SK-N-SH (cell line): ENCODE measurements around the gene YARS2. TPM values are rescaled to one million over a fixed set of nuclear protein-coding genes. Genes with fewer than 3 reads are reported as not detected.

Experiments used
- CTCF ChIA-PET: fragments of 300-600, 350-600 bp; formaldehyde crosslinking; extraction: SDS; loops from one replicate; lab custom pipeline; 2021; lab: Yijun Ruan, JAX
- POLR2A ChIA-PET: fragments of 350-600 bp; sonication (Branson Sonifier 250); formaldehyde crosslinking; extraction: SDS; loops from one replicate; lab custom pipeline; 2020; ENCODE audit warnings: antibody characterized with exemption, inconsistent platforms; lab: Yijun Ruan, JAX
- DNase-seq: peaks from one replicate; pipeline ENCODE4 v3.0.0; 2012
- H2AFZ ChIP-seq: fragments of 200-600 bp; sonication (generic); 2 replicates; pipeline ENCODE4 v1.8.1; 2016; ENCODE audit warnings: antibody characterized with exemption, mild to moderate bottlenecking, low read depth
- H3F3A ChIP-seq: fragments of 200-600 bp; sonication (generic); replicated peaks from 2 replicates; pipeline ENCODE3; 2016; ENCODE audit warnings: antibody characterized with exemption, mild to moderate bottlenecking; ENCODE audit not compliant: insufficient read depth
- H3K27ac ChIP-seq, 2 experiments: fragments of 200-500 bp in 1 of 2; fragments of 200-600 bp in 1 of 2; sonication (Bioruptor generic) in 1 of 2; sonication (generic), shearing (Covaris generic) in 1 of 2; 2 replicates each; pipeline versions ENCODE4 v1.5.1 to v1.6.1; 2014 to 2016; ENCODE audit warnings: low read depth in 2 of 2, inconsistent platforms in 1 of 2, low read length in 1 of 2, mild to moderate bottlenecking in 1 of 2, mixed read lengths in 1 of 2
- H3K27me3 ChIP-seq: fragments of 200-600 bp; sonication (generic), shearing (Covaris generic); 2 replicates; pipeline ENCODE4 v1.6.1; 2016; ENCODE audit warnings: mixed run types; ENCODE audit not compliant: insufficient read depth
- H3K36me3 ChIP-seq, 2 experiments: fragments of 200-500 bp in 1 of 2; fragments of 200-600 bp in 1 of 2; sonication (Bioruptor generic) in 1 of 2; sonication (generic) in 1 of 2; replicated peaks in 1 of 2; 2 replicates each; pipeline versions ENCODE3 to v1.5.1; 2014 to 2016; ENCODE audit warnings: low read length in 1 of 2, mild to moderate bottlenecking in 1 of 2; ENCODE audit not compliant: insufficient read depth in 2 of 2, control insufficient read depth in 1 of 2
- H3K4me1 ChIP-seq, 2 experiments: fragments of 200-500 bp in 1 of 2; fragments of 200-600 bp in 1 of 2; sonication (Bioruptor generic) in 1 of 2; sonication (generic), shearing (Covaris generic) in 1 of 2; 2 replicates each; pipeline versions ENCODE4 v1.5.1 to v1.6.1; 2014 to 2016; ENCODE audit warnings: low read depth in 1 of 2, low read length in 1 of 2, mixed run types in 1 of 2; ENCODE audit not compliant: insufficient read depth in 2 of 2, control insufficient read depth in 1 of 2
- H3K4me2 ChIP-seq: fragments of 200-600 bp; sonication (generic), shearing (Covaris generic); 2 replicates; pipeline ENCODE4 v1.6.1; 2017; ENCODE audit warnings: mixed run types
- H3K4me3 ChIP-seq, 2 experiments: fragments of 200-500 bp in 1 of 2; fragments of 200-600 bp in 1 of 2; sonication (Bioruptor generic) in 1 of 2; sonication (generic), shearing (Covaris generic) in 1 of 2; 2 replicates each; pipeline versions ENCODE4 v1.5.1 to v1.8.1; 2014 to 2016; ENCODE audit warnings: low read depth in 2 of 2, inconsistent platforms in 1 of 2, low read length in 1 of 2, mild to moderate bottlenecking in 1 of 2, mixed read lengths in 1 of 2, moderate library complexity in 1 of 2
- H3K79me2 ChIP-seq: fragments of 200-600 bp; sonication (generic); 2 replicates; pipeline ENCODE4 v1.8.1; 2017; ENCODE audit warnings: mild to moderate bottlenecking; ENCODE audit not compliant: insufficient read depth
- H3K9ac ChIP-seq: fragments of 200-600 bp; sonication (generic); 2 replicates; pipeline ENCODE4 v1.6.1; 2017; ENCODE audit warnings: mixed run types
- H3K9me2 ChIP-seq: fragments of 200-600 bp; sonication (generic); 2 replicates; pipeline ENCODE4 v1.6.1; 2017; ENCODE audit warnings: mixed run types
- H3K9me3 ChIP-seq: fragments of 200-600 bp; sonication (generic); 2 replicates; pipeline ENCODE4 v1.6.1; 2017; ENCODE audit warnings: mixed run types, mild to moderate bottlenecking, moderate library complexity
- H4K20me1 ChIP-seq: fragments of 200-600 bp; sonication (generic); 2 replicates; pipeline ENCODE4 v1.6.1; 2017; ENCODE audit warnings: mild to moderate bottlenecking, mixed run types; ENCODE audit not compliant: insufficient read depth
- CHD2 ChIP-seq: fragments of 150-350 bp; IDR thresholded peaks from 2 replicates; pipeline ENCODE4 v1.6.1; 2018; ENCODE audit warnings: low read length; ENCODE audit not compliant: partially characterized antibody
- ELF1 ChIP-seq: IDR thresholded peaks from 2 replicates; pipeline ENCODE4 v1.4.0; 2012
- EP300 ChIP-seq, 2 experiments: IDR thresholded peaks; 2 replicates each; pipeline versions ENCODE4 v1.4.0 to v1.6.1; 2012; ENCODE audit warnings: borderline replicate concordance in 1 of 2, low read depth in 1 of 2, low read length in 1 of 2
- FOSL2 ChIP-seq: IDR thresholded peaks from 2 replicates; pipeline ENCODE4 v1.4.0; 2012; ENCODE audit warnings: low read depth, mild to moderate bottlenecking, moderate library complexity, borderline replicate concordance
- GATA2 ChIP-seq: sonication (generic); formaldehyde crosslinking; IDR thresholded peaks from 2 replicates; pipeline ENCODE4 v1.5.0; 2020; ENCODE audit warnings: mild to moderate bottlenecking, missing genetic modification reagents
- MAX ChIP-seq: IDR thresholded peaks from 2 replicates; pipeline ENCODE4 v1.4.0; 2012; ENCODE audit warnings: low read depth
- MEF2A ChIP-seq: IDR thresholded peaks from 2 replicates; pipeline ENCODE4 v1.4.0; 2012; ENCODE audit warnings: low read depth, borderline replicate concordance
- MXI1 ChIP-seq: IDR thresholded peaks from 2 replicates; pipeline ENCODE4 v1.6.1; 2012; ENCODE audit warnings: mild to moderate bottlenecking, low read depth, low read length, improper control_type of control experiment
- POLR2AphosphoS5 ChIP-seq: IDR thresholded peaks from 2 replicates; pipeline ENCODE4 v1.6.1; 2012; ENCODE audit warnings: low read depth, low read length
- RCOR1 ChIP-seq: fragments of 150-350 bp; IDR thresholded peaks from 2 replicates; pipeline ENCODE4 v1.6.1; 2017; ENCODE audit warnings: antibody characterized with exemption, low read length
- RFX5 ChIP-seq: IDR thresholded peaks from 2 replicates; pipeline ENCODE4 v1.6.1; 2012; ENCODE audit warnings: mild to moderate bottlenecking, improper control_type of control experiment, low read length
- SIN3A ChIP-seq: IDR thresholded peaks from 2 replicates; pipeline ENCODE4 v1.6.1; 2012; ENCODE audit warnings: low read depth, mild to moderate bottlenecking, low read length, moderate library complexity, borderline replicate concordance
- SMC3 ChIP-seq: IDR thresholded peaks from 2 replicates; pipeline ENCODE4 v1.6.1; 2012; ENCODE audit warnings: low read depth, low read length, improper control_type of control experiment
- TAF1 ChIP-seq: IDR thresholded peaks from 2 replicates; pipeline ENCODE4 v1.6.1; 2012; ENCODE audit warnings: low read depth, mild to moderate bottlenecking, low read length, moderate library complexity, borderline replicate concordance
- TCF12 ChIP-seq: IDR thresholded peaks from 2 replicates; pipeline ENCODE4 v1.4.0; 2012
- TEAD4 ChIP-seq: IDR thresholded peaks from 2 replicates; pipeline ENCODE4 v1.4.0; 2012; ENCODE audit warnings: mild to moderate bottlenecking, borderline replicate concordance; ENCODE audit not compliant: insufficient read depth
- USF1 ChIP-seq: IDR thresholded peaks from 2 replicates; pipeline ENCODE4 v1.4.0; 2012; ENCODE audit warnings: low read depth, borderline replicate concordance
- USF2 ChIP-seq: fragments of 150-350 bp; IDR thresholded peaks from 2 replicates; pipeline ENCODE4 v1.6.1; 2017; ENCODE audit warnings: antibody characterized with exemption, low read length, low read depth, borderline replicate concordance
- WGBS: methylation state at CpG from one replicate; pipeline ENCODE4 v1.1.6; 2017; ENCODE audit warnings: low lambda C conversion rate; 5-methylcytosine and 5-hydroxymethylcytosine counted together
- polyA plus RNA-seq, 3 experiments: library from polyadenylated mRNA; depleted of rRNA; stranded (reverse); fragments of >200 nt; gene quantifications; 2 replicates each; pipeline ENCODE4 v1.2.3, GENCODE V29; 2012
- TF ChIP-seq, protein P1 (sequence below): fragments of 150-350 bp; IDR thresholded peaks from 2 replicates; pipeline ENCODE4 v1.6.1; 2016; ENCODE audit warnings: mild to moderate bottlenecking, low read depth, low read length

The YARS2 gene
- polyA plus RNA-seq, 1 of the 3 experiments (the other 2 are of a cell fraction) = 14.3 TPM

GRCh38 chr12:32794281-32794680, 38.6 kb upstream of the YARS2 start:
- Histone ChIP-seq H2AFZ (no peak overlapping the region), H4K20me1 (no peaks in the 10 kb centered on the region), H3K9ac (no peak overlapping the region), H3K36me3 (no peaks in the 10 kb centered on the region), H3F3A (no peaks in the 10 kb centered on the region), H3K4me2 (no peak overlapping the region), H3K27me3 (no peaks in the 10 kb centered on the region), H3K9me2 (no peaks in the 10 kb centered on the region), H3K4me3 (no peak overlapping the region), H3K27ac (no peak overlapping the region), H3K9me3 (no peaks in the 10 kb centered on the region), H3K79me2 (no peaks in the 10 kb centered on the region), H3K4me1 (no peaks in the 10 kb centered on the region)
- ChIA-PET CTCF (no interaction called here), POLR2A (no interaction called here)
- WGBS = 33% methylated on average over 4 of the region's 4 CpGs
- no peak for TF ChIP-seq RCOR1
- TF ChIP-seq MEF2A = no peak
- no peak for TF ChIP-seq FOSL2
- TF ChIP-seq GATA2 (CRISPR knock-in tag) = no peak
- TF ChIP-seq, protein P1, sequence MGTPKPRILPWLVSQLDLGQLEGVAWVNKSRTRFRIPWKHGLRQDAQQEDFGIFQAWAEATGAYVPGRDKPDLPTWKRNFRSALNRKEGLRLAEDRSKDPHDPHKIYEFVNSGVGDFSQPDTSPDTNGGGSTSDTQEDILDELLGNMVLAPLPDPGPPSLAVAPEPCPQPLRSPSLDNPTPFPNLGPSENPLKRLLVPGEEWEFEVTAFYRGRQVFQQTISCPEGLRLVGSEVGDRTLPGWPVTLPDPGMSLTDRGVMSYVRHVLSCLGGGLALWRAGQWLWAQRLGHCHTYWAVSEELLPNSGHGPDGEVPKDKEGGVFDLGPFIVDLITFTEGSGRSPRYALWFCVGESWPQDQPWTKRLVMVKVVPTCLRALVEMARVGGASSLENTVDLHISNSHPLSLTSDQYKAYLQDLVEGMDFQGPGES = no peak
- TF ChIP-seq EP300 (IDR thresholded peaks at IDR 0.05; ENCODE audit: borderline replicate concordance in 1 of 2, low read depth in 1 of 2, low read length in 1 of 2) = no peak
- no peak for TF ChIP-seq USF2
- TF ChIP-seq MAX = no peak
- no peak for TF ChIP-seq TCF12
- no peak for TF ChIP-seq TEAD4
- TF ChIP-seq ELF1 = no peak
- no peak for TF ChIP-seq TAF1
- DNase-seq = no peak

DNA sequence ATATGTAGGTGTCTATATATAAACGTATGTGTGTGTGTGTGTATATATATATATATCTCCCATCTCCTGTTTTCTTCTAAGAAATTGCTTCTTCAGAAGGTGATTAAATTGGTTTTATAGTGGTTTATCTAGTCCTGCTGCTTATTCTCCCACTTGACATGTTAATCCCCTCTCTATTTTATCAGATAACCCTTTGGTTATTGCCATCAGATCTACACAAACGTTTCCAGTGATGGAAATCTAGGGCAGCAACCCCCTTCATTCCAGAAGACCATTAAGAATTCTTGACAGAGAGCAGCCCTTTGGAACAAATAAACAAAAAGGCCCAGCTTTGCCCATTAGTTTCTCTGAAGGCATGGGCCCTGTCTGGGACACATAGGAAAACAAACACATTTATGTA, 34.2 kb upstream of the YARS2 start:
- Histone ChIP-seq H3F3A (no peaks in the 10 kb centered on the region), H4K20me1 (no peaks in the 10 kb centered on the region), H2AFZ (no peak overlapping the region), H3K4me1 (no peaks in the 10 kb centered on the region), H3K9me2 (no peaks in the 10 kb centered on the region), H3K4me2 (no peak overlapping the region), H3K36me3 (no peaks in the 10 kb centered on the region), H3K9ac (no peak overlapping the region), H3K27ac (no peak overlapping the region), H3K4me3 (no peak overlapping the region), H3K79me2 (no peaks in the 10 kb centered on the region), H3K27me3 (no peaks in the 10 kb centered on the region), H3K9me3 (no peaks in the 10 kb centered on the region)
- DNase-seq = no peak
- CTCF ChIA-PET = no interaction called here
- 29% methylated on average over 2 of the region's 2 CpGs for WGBS
- TF ChIP-seq USF2 = no peak
- TF ChIP-seq MXI1 = no peak
- no peak for TF ChIP-seq MEF2A
- TF ChIP-seq SMC3 = no peak
- no peak for TF ChIP-seq RFX5
- no peak for TF ChIP-seq POLR2AphosphoS5
- no peak for TF ChIP-seq CHD2
- no peak for TF ChIP-seq USF1
- TF ChIP-seq ELF1 = no peak
- no peak for TF ChIP-seq SIN3A
- POLR2A ChIA-PET = no interaction called here
